ENCODE results near the gene FBXO42. TPM values are rescaled to one million over a fixed set of nuclear protein-coding genes. Genes with fewer than 3 reads are reported as not detected.

FBXO42 gene
- total and polyA plus RNA-seq, 2 donors (not counting 3 experiments of a cell fraction or from before 2014, with no cell fraction given) = 16.3 to 20.4 TPM

- no peak for FAIRE-seq
- H3K9ac ChIP-seq (replicated peaks; ENCODE audit: extremely low read depth, insufficient read depth, low read length) = no peak overlapping the region
These were observed 147.5 kb downstream of the FBXO42 start for GRCh38 chr1:16204634-16205333.

More at GRCh38 chr1:16204634-16205333, 147.5 kb downstream of the FBXO42 start:
- Histone ChIP-seq H3K27me3 (ENCODE audit: control insufficient read depth in 2 of 2, insufficient read depth in 2 of 2, low read length in 2 of 2) (no peaks in the 10 kb centered on the region), H3K4me3 (replicated peaks in 1 of 3; ENCODE audit: insufficient read depth in 1 of 3, low read depth in 1 of 3, low read length in 3 of 3) (no peak overlapping the region), H3K9me1 (replicated peaks; ENCODE audit: control insufficient read depth, extremely low read depth, insufficient read depth, low read length) (no peaks in the 10 kb centered on the region), H3K79me2 (ENCODE audit: control insufficient read depth, insufficient read depth, low read length) (no peaks in the 10 kb centered on the region), H2AFZ (ENCODE audit: low read depth, low read length) (no peak overlapping the region), H3K4me1 (ENCODE audit: control insufficient read depth, extremely low read depth, insufficient read depth, low read length) (peaks cover 9% of the 10 kb centered on the region), H3K4me2 (ENCODE audit: insufficient read depth, low read length) (no peak overlapping the region), H3K9me3 (replicated peaks; ENCODE audit: control insufficient read depth, insufficient read depth, low read length) (no peaks in the 10 kb centered on the region), H3K36me3 (ENCODE audit: control insufficient read depth in 2 of 2, extremely low read depth in 1 of 2, insufficient read depth in 2 of 2, low read length in 2 of 2) (no peaks in the 10 kb centered on the region), H3K27ac (ENCODE audit: insufficient read depth, low read depth, low read length) (no peak overlapping the region), H4K20me1 (replicated peaks; ENCODE audit: control insufficient read depth, extremely low read depth, insufficient read depth, low read length) (no peaks in the 10 kb centered on the region)
- dilution Hi-C loops (cut with MboI; ENCODE audit: extremely low pct_ligation_motif_present, low sequenced_read_pairs) (no loop called here), intact Hi-C loops (cut with micrococcal nuclease) (loop anchor here (5.0 to 10.0 kb wide), 2 partner anchors 148 to 240 kb away; partner anchors contain the start of genes FBXO42 and NECAP2)
- CTCF ChIA-PET = interaction anchor here (0.5 to 3.5 kb wide), 10 partner anchors 11 to 416 kb away, joined by 3 to 29 read pairs (median 4); partner anchors contain the start of gene FAM131C
- no TSS peak for BruUV-seq (replicated peaks)
- TF ChIP-seq MAX (IDR thresholded peaks at IDR 0.05; ENCODE audit: insufficient read depth, insufficient read length) = no peak
- no peak for TF ChIP-seq POLR2AphosphoS5 (IDR thresholded peaks at IDR 0.05; ENCODE audit: insufficient read depth, low read depth, low read length)
- TF ChIP-seq FOS (IDR thresholded peaks at IDR 0.05; ENCODE audit: borderline replicate concordance, insufficient read depth, low read length) = no peak
- no peak for TF ChIP-seq GATA2 (IDR thresholded peaks at IDR 0.05; ENCODE audit: insufficient read depth, insufficient read length, low read depth, low read length)
- TF ChIP-seq CTCF (IDR thresholded peaks at IDR 0.05; ENCODE audit: extremely low read depth in 1 of 2, insufficient read depth in 1 of 2, low read depth in 1 of 2, low read length in 2 of 2) = peak; percentile 27 to 57
- TF ChIP-seq JUN (IDR thresholded peaks at IDR 0.05; ENCODE audit: borderline replicate concordance, insufficient read depth, insufficient read length, low read depth) = no peak
- TF ChIP-seq POLR2A (IDR thresholded peaks at IDR 0.05; ENCODE audit: low read depth, low read length) = no peak
- POLR2A ChIA-PET = interaction anchor here (0.8 kb wide), 1 partner anchor 11 kb away, joined by 3 read pairs; no protein-coding TSS in a partner anchor
- DNase-seq (ENCODE audit: low read depth, low spot score) = peak; percentile 21

Measured in endothelial cell of umbilical vein (primary cell).